Pulmonary artery endothelial cell (primary cell): ENCODE data around the gene CEACAM18. TPM values are rescaled to one million over a fixed set of nuclear protein-coding genes. Genes with fewer than 3 reads are reported as not detected.

Source experiments
- DNase-seq: peaks from one replicate; pipeline ENCODE4 v3.0.0-alpha.2; 2011; ENCODE audit warnings: low read depth, low spot score
- total RNA-seq: library from RNA; depleted of rRNA; stranded (reverse); fragments of >200 nt; gene quantifications from 2 replicates; pipeline ENCODE4 v1.2.3, GENCODE V29; 2014

CEACAM18 gene
- total RNA-seq, 1 donor from 2014 or later = not detected

GRCh38 chr19:51530616-51531015 lies 52.3 kb downstream of the CEACAM18 start:
- no peak for DNase-seq

DNA sequence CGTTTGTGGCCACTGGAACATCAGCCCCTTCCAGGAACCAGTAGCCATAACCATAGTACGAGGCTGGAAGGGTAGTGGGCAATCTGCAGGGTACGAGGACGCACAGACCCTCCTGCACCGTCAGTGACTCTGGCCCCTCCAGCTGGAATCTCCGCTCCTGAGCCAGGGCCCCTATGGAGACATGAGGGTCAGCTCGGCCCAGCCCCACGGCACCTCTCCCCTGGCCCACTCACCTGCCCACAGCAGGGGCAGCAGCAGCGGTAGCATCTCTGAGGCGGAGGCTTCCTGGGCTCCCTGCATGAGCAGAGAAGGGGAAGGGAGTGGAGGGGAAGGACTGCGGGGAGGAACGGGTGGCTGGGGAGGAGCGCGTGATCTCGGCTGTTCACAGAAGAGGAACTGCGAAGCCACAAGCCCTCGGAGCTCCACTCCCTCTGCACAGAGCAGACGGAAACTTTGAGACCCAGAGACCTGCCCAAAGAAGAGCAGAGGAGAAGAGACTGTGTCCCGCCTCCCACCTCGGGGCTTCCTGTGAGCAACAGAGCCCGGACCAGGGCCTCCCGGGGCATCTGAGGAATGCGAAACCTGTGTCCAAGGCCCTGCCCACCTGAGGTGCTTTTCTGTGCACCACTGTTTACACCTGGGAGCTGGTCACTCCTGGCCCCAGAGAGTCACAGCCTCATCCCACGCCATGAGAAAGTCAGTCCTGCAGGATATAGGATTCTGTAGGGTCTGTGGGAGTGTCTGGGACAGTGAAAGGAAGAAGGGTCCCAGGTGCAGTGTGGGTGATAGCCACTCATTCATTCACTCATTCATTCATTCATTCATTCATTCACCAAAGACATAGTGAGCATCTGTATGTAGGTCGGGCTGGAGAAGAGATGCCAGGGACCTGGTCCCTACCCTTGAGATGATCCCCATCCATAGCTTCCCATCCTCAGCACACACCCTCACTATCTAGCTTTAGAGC lies 53.3 kb downstream of the CEACAM18 start, which contains the start of gene SIGLEC6:
Gene SIGLEC6 (minus strand): TSS at position 322 of the 967 bp plus-strand sequence. CDS start 22 bp downstream, at position 300.
- DNase-seq = no peak

GRCh38 chr19:51535535-51535934 lies 57.2 kb downstream of the CEACAM18 start:
- no peak for DNase-seq

DNA sequence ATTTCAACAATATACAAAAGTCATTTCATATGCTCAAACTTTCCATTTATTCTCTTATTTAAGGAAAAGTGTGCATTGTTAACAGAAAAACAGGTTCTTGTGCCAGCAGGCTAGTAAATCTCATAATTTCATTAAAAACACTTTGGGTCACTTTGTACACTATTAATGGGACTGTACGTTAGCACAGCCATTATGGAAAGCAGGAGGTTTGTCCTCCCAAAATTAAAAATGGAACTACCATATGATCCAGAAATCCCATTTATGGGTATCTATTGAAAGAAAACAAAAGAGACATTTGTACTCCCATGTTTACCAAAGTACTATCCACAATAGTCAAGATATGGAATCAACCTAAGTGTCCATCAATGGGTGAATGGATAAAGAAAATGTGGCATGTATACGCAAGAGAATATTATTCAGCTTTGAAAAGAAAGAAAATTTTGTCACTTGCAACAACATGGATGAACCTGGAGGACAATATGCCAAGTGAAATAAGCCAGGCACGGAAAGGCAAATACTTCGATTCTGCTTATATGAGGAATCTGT lies 61.6 kb downstream of the CEACAM18 start:
- no peak for DNase-seq

Other genes with a start within 250 kb of the CEACAM18 start
- gene SIGLECL1, start 227.5 kb upstream of the CEACAM18 start, total RNA-seq = not detected in 2 replicates
- gene IGLON5, start 166.9 kb upstream of the CEACAM18 start, total RNA-seq = not detected in 2 replicates
- gene VSIG10L, start 136.4 kb upstream of the CEACAM18 start, total RNA-seq = 0.04 and 0.07 TPM in 2 replicates
- 65.6 and 66.1 TPM in 2 replicates for gene ETFB, start 112.2 kb upstream of the CEACAM18 start, total RNA-seq
- gene CLDND2, start 109.5 kb upstream of the CEACAM18 start, total RNA-seq = not detected in 2 replicates
- gene NKG7, start 105.9 kb upstream of the CEACAM18 start, total RNA-seq = not detected in 2 replicates
- not detected in 2 replicates for gene LIM2, start 90.6 kb upstream of the CEACAM18 start, total RNA-seq
- gene C19orf84, start 87.9 kb upstream of the CEACAM18 start, total RNA-seq = not detected in 2 replicates
- not detected in 2 replicates for gene SIGLEC10, start 60.9 kb upstream of the CEACAM18 start, total RNA-seq
- gene SIGLEC8, start 20.1 kb upstream of the CEACAM18 start, total RNA-seq = not detected in 2 replicates
- gene SIGLEC12, start 23.3 kb downstream of the CEACAM18 start, total RNA-seq = not detected in 2 replicates
- gene SIGLEC6, start 53.1 kb downstream of the CEACAM18 start, total RNA-seq = not detected in 2 replicates
- gene ZNF175, start 92.7 kb downstream of the CEACAM18 start, total RNA-seq = 3.5 and 7.4 TPM in 2 replicates
- gene SIGLEC5, start 151.9 kb downstream of the CEACAM18 start, total RNA-seq = not detected in 2 replicates
- not detected in 2 replicates for gene SIGLEC14, start 168.3 kb downstream of the CEACAM18 start, total RNA-seq
- gene SPACA6, start 214.8 kb downstream of the CEACAM18 start, total RNA-seq = 5.1 and 6.8 TPM in 2 replicates
- not detected in 2 replicates for gene HAS1, start 245.5 kb downstream of the CEACAM18 start, total RNA-seq